HuH-7.5 (cell line): ENCODE measurements around the gene ZDHHC20.
A peak's percentile ranks its signal among the peaks of the same experiment; 100 is the strongest.
"Not testable (repeated sequence)": the region's sequence is repeated elsewhere in the genome, so short reads cannot be mapped to it uniquely, and the experiment has no call there.

Experiments
- DNase-seq: peaks from one replicate; pipeline ENCODE4 v3.0.0; 2011; ENCODE audit warnings: low spot score

ZDHHC20 gene

DNA sequence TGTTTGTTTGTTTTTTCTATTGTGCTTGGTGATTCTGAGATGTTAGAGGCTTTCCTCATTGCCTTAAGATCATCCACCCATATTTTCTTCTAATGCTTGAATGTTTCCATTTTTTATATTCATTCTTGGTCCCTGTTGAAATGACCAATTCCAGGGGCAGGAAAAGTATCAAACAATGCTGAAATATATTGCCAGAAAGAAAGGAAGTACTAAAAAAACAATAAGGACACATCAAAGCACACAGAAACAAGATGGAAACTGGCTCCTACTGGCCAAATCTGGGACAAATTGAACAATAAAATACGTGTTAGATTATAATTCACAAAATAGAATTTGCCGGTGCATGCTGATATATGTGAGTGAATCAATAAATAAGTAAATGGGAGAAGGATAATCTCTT, 23.9 kb downstream of the ZDHHC20 start:
- DNase-seq, result no peak

DNA sequence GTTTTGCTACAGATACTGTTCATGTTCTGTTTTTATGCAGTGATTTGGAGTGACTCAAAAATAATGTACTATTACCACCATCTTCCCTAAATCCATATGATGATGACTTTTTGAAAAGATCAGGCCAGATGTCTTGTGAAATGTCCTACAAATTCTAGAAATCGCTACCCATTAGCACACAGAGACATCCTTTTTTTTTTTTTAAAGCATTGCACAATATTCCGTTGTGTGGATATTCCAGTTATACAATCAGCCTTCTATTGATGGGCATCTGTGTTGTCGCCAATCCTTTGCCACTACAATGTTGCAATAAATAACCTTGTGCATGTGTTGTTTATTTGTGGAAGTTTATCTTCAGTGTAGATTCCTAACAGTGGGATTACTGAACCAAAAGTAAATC, 24.5 kb downstream of the ZDHHC20 start:
- DNase-seq, result no peak

DNA sequence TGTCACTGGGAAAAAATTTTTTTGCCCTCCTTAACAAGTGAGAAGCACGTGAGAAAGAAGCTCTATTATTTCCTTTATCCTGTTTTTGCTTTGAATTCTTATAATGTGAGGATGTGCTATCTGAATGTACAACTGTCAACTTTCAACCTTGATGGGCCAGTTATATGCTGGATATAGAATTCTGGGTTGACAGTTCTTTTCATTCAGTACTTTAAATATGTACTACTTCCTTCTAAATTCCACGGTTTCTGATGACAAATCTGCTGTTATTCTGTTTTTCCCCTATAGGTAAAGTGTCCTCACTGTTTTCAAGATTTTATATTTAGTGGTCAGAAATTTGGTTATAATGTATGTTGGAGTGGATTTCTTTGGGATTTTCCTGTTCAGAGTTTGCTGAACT, 29.9 kb downstream of the ZDHHC20 start:
- no peak for DNase-seq

DNA sequence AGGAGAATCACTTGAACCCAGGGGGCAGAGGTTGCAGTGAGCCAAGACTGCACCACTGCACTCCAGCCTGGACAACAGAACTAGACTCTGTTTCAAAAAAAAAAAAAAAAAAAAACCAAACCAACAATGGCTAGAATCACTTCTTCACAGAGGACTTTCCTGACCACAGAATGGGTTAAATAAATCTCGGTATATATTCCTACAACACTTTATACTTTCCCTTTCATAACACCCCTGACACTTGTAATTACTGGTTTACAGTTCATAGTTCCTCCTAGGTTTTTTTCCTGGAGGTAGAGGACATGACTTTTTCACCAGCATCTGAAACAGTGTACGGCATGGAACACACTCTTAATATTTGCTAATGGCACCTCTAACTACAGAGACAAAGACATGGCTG, 31.4 kb downstream of the ZDHHC20 start:
- no peak for DNase-seq

DNA sequence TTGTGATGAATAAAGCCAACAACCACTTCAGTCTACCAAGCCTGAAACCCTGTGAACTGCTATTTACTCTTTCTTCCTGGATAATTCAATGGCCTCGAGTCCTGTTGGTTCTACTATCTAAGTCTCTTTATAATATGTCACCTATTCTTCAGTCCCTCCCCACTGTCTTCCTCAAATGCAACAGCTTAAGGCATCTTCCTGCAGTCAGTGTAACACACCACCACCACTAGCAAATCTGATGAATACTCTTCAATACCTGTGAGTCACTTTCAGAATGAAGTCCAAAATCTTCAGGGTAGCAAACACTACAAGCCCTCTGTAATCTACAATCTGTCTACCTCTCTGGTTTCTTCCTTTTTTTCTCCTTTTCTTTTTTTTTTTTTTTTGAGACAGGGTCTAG, 32.9 kb downstream of the ZDHHC20 start:
- no peak for DNase-seq

DNA sequence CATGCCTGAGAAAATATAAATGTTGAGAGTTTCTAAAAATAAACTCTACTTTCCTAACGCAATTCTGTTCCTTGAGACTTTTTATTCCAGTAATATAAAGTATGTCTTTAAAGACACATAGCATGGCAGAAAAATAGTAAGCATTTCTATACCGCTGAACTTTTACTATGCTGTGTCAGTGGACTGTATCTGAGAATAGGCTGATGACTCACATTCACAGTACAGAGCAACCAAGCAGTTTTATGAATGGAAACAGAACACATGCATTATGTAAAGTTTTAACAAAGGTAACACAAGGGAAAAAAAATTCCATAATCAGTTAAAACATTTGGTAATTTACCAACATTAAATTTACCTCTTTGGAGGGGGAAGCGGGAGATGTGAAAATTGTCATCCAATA, 38.4 kb downstream of the ZDHHC20 start:
- DNase-seq, result no peak

DNA sequence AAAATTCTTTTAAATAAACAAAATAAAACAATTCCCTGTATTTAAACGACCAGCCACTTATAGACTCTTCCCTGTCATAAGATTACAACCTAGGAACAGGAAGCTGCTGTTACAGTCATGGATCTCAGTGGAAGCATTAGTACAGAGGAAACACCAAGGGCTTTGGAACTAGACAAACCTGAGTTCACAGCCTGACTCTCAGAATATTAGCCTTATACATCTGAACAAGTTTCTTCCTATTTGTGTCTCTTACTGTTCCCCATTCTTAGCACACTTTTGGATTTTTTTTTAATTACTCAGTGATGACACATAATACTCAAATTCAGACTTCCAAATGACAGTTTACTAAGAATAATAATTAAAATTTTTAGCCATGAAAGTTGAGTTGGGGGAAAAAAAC, 46.1 kb downstream of the ZDHHC20 start:
- no peak for DNase-seq

DNA sequence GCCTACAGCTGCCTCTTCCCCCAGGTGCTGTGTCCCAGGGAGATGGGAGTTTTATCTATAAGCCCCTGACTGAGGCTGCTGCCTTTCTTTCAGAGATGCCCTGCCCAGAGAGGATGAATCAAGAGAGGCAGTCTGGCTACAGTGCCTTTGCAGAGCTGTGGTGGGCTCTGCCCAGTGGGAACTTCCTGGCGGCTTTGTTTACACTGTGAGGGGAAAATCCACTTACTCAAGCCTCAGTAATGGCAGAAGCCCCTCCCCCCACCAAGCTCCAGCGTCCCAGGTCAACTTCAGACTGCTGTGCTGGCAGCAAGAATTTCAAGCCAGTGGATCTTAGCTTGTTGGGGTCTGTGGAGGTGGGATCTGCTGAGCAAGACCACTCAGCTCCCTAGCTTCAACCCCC, 48.6 kb downstream of the ZDHHC20 start:
- DNase-seq, result not testable (repeated sequence)

DNA sequence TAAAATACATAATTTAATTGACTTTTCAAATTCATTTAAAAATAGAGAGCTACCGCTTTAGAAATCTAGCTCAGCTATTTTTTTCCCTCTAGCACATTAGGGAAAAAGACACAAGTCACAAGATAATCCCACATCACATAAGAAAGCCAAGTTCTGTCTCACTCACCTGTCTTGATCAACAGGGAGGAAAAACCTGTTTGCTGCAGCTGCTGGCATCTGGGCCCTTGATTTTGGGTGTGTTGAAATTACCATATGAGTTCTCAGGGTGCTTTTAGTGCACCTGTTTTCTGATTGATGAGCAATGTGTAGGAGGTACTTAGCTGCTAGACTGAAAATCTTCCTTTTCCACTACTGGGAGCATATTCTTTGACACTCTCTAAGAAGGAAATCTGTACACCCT, 53.8 kb downstream of the ZDHHC20 start:
- DNase-seq, result no peak

DNA sequence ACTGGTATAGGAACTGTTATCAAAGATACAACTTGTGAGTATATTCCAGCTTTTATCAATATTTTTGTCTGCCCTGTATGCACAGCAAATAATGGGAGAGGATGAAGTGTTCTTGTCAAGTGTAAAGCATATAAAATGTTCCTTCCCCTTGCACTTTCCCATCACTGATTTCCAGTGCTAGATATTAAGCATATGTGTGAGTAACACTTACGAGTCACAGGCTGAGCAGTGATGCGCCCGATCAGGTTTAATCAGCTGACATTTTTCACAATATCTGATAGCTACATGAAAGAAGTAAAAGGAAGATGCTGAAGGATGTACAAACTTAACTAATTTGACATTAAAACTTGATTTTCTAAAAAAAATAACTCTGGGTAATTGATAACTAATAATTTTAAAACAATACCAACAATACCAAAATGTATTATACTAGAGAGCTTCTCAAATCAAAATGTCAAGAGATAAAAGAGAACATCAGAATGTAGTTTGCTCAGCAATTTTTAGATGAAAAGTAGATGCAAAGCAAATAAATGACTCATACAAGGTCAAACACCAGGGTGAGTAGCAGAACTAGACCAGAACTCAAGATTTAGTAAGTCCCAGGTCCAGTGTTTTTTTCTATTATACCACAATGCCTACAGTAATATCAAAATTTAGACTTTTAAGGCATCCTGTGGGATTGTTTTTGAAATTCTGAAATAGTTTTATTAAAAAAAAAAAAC, 56.4 kb downstream of the ZDHHC20 start:
- DNase-seq, result peak; percentile 13

DNA sequence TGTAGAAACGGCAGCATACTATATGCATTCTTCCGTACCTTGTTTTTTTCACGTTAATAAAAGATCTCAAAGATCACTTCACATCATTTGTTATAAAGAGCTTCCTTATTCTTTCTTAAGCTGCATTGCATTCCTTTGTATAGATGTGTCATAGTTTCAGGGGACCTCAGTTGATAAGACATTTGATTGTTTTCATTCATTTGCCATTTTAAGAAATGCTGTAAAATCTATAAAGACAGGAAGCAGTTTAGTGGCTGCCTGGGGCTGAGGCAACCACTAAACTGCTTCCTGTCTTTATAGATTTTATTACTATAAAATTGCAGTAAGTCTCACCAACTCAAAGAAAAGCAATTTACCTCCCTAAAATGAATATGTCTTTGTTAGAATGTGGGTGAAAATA, 59.4 kb downstream of the ZDHHC20 start:
- DNase-seq, result no peak

DNA sequence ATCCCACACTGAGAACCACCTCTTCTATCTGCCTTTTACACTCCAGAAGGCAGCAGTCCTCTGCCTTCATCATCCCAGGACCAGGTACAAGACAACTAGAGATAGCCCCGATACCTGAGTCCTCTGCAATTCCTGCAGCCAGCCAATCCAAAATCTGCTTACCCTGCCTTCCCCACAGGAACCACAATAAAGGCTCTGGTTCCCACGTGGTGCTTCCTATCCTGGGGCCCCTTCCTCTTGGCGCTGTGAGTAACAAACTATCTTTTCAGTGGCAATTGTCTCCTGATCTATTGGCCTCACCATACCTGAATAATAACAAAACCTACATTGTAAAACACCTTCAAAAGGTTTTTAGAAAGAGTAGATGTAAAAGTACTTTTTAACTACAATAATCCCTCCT, 63.1 kb downstream of the ZDHHC20 start:
- no peak for DNase-seq

DNA sequence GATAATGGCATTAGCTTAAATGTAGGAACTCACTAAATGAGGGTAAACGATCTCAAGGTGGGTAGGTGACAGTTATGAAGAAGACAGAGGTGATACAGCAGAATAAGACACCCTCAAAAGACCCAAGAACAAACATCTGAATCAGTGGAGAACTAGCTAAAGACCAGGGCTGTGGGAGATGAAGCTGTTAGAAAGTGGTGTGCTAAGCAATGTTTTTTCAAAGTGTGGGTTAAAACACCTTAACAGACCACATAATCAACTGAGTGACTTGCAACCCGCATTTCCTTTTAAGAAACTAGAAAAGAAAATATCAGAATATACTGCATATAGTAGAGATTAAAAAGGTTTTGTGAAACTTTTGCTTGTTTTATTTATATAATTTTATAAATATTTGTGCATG, 70.0 kb downstream of the ZDHHC20 start:
- DNase-seq, result no peak

DNA sequence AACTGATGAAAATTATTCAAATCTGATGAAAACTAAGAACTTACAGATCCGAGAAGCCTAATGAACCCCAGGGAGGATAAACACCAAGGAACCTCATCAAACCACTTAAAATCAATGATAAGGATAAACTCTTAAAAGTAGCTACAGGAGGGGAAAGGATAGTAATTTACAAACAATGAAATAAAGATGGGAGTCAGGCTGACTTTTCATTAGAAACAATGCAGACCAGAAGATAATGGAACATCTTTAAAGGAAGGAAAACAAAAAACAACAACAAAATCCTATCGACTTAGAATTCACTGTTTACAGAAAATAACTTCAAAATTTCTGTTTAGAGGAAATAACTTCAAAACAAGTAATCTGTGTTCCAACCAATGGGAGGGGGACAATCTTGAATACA, 73.4 kb downstream of the ZDHHC20 start:
- no peak for DNase-seq

DNA sequence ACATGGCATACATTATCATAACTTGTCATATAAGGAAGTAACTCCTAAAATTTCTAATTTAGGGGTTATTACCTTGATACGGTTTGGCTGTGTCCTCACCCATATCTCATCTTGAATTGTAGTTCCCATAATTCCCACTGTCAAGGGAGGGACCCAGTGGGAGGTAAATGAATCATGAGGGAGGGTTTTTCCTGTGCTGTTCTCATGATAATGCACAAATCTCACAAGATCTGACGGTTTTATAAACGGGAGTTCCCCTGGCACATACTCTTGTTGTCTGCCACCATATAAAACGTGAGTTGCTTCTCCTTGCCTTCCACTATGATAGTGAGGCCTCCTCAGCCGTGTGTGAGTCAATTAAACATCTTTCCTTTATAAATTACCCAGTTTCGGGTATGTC, 76.0 kb downstream of the ZDHHC20 start:
- no peak for DNase-seq

DNA sequence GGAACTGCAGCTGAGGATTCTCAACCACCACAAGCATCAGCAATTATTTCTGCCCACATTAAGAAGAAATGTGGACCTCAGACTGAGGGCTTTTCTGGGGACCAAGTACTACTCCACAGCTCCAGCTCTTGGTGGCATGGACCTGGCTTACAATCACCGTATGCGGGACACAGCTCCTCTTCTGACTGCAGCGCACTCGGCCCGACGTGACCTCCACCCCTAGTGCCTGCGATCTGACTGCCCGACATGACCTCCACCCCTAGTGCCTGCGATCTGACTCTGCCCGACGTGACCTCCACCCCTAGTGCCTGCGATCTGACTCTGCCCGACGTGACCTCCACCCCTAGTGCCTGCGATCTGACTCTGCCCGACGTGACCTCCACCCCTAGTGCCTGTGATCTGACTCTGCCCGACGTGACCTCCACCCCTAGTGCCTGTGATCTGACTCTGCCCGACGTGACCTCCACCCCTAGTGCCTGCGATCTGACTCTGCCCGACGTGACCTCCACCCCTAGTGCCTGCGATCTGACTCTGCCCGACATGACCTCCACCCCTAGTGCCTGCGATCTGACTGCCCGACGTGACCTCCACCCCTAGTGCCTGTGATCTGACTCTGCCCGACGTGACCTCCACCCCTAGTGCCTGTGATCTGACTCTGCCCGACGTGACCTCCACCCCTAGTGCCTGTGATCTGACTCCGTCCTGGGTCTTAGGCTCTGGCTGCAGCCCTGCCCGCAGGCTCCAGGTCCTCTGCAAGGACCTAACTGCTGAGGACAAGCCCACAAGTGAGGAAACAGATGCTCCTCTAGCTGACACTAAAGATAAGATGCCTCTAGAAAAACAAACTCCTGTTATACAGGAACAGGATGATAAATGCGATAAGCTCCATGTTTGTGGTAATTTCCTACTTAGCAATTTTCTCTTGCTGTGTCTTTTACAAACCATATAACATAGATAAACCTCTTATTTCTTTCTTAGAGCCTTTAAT, 81.8 kb downstream of the ZDHHC20 start:
- not testable (repeated sequence) for DNase-seq

DNA sequence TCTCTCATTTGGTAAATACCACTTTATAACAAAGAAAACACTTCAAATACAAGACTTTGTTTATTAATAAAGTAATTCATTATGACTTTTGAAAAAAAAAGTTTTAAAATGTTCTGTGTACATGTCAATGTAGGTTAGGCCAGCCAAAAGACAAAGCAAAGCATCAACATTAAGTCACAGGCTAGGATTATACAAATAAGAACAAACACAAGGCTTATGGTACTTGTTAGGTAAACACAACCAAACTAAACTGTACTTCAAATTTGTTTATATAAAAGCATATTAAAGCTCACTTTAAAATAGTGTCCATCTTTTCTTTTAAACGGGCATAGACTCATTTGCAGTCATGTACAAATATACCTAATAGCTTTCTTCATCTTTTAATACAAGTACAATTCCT, 86.6 kb downstream of the ZDHHC20 start:
- no peak for DNase-seq

DNA sequence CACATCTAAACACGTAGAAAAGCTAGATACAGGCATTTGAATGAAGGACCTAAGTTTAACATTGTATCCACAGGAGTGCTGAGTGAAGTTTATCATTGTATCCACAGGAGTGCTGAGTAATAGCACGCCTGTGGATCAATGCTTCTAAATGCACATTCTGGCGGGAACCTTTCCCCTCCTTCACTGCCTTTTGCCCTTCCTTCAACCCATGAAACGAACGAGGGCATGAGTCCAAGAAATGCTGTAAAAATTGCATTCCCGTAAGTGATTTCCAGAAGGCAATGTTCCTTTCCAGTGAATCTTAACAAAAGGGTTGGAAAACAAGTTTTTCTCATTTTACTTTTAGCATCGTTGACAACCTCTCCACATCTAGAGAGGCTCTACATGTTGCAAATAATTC, 88.1 kb downstream of the ZDHHC20 start:
- DNase-seq, result no peak

DNA sequence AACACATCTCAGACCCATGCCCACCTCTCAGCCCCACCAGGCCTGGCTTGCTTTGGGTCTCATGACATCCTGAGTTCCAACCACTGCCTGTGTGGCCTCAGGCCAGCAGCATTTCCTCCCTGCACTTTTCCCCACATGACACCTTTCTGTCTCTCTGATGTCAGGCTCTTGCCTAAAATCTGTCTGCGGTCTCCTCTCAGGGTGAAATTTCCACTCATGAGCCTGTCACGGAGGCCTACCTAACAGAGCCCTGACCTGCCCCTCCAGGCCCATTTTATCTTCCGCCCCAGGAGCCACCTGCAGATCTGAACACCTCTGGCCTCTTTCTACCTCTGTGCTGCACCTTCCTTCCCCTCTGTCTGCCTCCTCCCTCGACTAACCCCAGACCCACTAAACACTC, 93.5 kb downstream of the ZDHHC20 start:
- DNase-seq, result no peak

DNA sequence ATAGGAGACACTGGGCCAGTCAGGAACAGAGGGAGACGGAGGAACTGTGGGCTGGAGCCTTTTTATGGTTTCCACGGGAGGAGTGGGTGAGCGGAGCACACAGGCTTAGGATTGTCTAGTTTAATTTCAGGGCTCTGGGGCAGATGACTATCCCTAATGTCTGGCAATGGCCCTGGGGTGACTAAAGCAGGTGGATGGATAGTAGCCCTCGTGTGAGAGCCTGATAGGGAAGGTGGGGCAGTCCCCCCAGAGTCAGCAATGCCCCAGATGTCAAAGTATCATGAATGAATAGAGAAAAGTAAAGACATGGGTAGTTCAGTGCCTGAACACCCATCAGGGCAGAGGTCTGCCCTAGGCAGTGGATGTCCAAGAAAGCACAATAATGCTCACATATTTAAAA, 94.2 kb downstream of the ZDHHC20 start:
- DNase-seq, result no peak

DNA sequence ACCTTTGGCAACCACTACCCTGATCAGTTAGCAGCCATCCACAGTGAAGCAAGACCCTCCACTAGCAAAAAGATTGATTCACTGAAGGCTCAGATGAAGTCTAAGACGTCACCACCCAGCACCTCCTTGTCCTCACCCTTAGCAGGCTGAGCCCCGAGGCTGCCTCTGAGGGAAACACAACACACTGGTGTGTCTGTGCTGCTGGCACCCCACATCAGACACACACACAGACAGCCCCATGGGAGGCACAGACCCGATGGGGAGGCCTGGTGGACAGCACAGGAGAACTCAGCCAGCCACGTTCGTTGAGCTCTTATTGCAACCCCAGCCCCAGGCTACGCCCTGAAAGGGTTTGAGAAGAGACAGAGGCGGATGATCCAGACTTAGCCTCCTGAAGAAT, 94.7 kb downstream of the ZDHHC20 start:
- DNase-seq, result no peak

DNA sequence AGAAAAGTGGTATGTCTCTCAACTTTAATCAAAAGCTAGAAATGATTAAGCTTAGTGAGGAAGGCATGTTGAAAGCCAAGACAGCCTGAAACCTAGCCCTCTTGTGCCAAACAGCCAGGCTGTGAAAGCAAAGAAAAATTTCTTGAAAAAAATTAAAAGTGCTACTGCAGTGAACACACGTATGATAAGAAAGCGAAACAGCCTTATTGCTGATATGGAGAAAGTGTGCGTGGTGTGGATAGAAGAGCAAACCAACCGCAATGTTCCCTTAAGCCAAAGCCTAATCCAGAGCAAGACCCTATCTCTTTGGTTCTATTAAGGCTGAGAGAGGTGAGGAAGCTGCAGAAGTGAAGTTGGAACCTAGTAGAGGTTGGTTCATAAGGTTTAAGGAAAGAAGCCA, 96.4 kb downstream of the ZDHHC20 start:
- DNase-seq, result no peak

DNA sequence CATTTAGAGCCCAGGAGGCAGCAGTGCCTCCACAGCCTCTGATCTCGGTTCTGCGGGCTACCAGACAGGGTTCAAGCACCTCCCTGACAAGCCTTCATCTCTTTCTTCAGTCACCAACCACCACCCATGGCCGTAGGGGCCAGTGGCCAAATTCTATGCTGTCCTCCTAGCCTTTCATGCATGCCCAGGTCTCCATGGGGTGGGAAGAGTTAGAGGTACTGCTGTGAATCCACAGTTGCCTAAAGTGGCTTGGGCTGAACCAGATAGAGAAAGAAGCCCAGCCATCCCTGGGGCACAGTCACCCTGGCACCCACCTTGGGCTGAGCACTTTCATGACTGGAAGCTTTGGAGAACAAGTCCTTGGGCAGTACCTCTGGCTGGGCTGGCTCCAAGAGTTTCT, 97.4 kb downstream of the ZDHHC20 start:
- no peak for DNase-seq
